Endothelial cell of umbilical vein (primary cell): ENCODE measurements around the gene CRY1. TPM values are rescaled to one million over a fixed set of nuclear protein-coding genes. Genes with fewer than 3 reads are reported as not detected.

ENCODE experiments used
- BruUV-seq: library from RNA; stranded (reverse); fragments of 400-500 nt; replicated peaks from 2 replicates; lab custom pipeline; 2021; lab: Mats Ljungman, UMichigan
- CTCF ChIA-PET: fragments of 300-600, 350-600 bp; sonication (Branson Sonifier 250); formaldehyde crosslinking; loops from one replicate; lab custom pipeline; 2021; ENCODE audit warnings: antibody characterized with exemption, inconsistent platforms; lab: Charles Lee
- POLR2A ChIA-PET: fragments of 300-600, 350-600 bp; sonication (Branson Sonifier 250); formaldehyde crosslinking; loops from one replicate; lab custom pipeline; 2021; ENCODE audit warnings: antibody characterized with exemption, inconsistent platforms; lab: Charles Lee
- DNase-seq: peaks from one replicate; pipeline ENCODE4 v3.0.0-alpha.2; 2011; ENCODE audit warnings: low read depth, low spot score
- FAIRE-seq: peaks from 2 replicates; lab custom pipeline; 2011; peaks lifted over from hg19 to GRCh38; lab: Jason Lieb, UNC
- H2AFZ ChIP-seq: 2 replicates; pipeline ENCODE4 v1.6.0; 2012; ENCODE audit warnings: low read depth, low read length, control low read depth, inconsistent platforms
- H3K27ac ChIP-seq: 2 replicates; pipeline ENCODE4 v1.5.1; 2011; ENCODE audit warnings: low read depth, mild to moderate bottlenecking, control low read depth, low read length, moderate library complexity; ENCODE audit not compliant: insufficient read depth
- H3K27me3 ChIP-seq, 2 experiments: 2 replicates each; pipeline versions ENCODE4 v1.6.0 to v1.6.1; 2011; ENCODE audit warnings: low read length in 2 of 2, mixed read lengths in 1 of 2; ENCODE audit not compliant: control insufficient read depth in 2 of 2, insufficient read depth in 2 of 2
- H3K36me3 ChIP-seq, 2 experiments: 2 replicates in 1 of 2; 3 replicates in 1 of 2; pipeline ENCODE4 v1.5.1; 2011; ENCODE audit warnings: low read length in 2 of 2, mild to moderate bottlenecking in 1 of 2, moderate library complexity in 1 of 2; ENCODE audit not compliant: control insufficient read depth in 2 of 2, insufficient read depth in 2 of 2; ENCODE audit errors: extremely low read depth in 1 of 2
- H3K4me1 ChIP-seq: 3 replicates; pipeline ENCODE4 v1.5.1; 2011; ENCODE audit warnings: mild to moderate bottlenecking, low read length; ENCODE audit not compliant: control insufficient read depth, insufficient read depth; ENCODE audit errors: extremely low read depth
- H3K4me2 ChIP-seq: 2 replicates; pipeline ENCODE4 v1.6.1; 2011; ENCODE audit warnings: low read length, control low read depth, mixed read lengths; ENCODE audit not compliant: insufficient read depth
- H3K4me3 ChIP-seq, 3 experiments: fragments of 200-600 bp in 1 of 3; sonication (generic), shearing (Covaris generic) in 1 of 3; replicated peaks in 1 of 3; 2 replicates each; pipeline ENCODE4 v1.5.1; 2011 to 2016; ENCODE audit warnings: control low read depth in 3 of 3, low read length in 3 of 3, mild to moderate bottlenecking in 2 of 3, inconsistent platforms in 1 of 3, low read depth in 1 of 3, moderate library complexity in 1 of 3; ENCODE audit not compliant: insufficient read depth in 1 of 3
- H3K79me2 ChIP-seq: 2 replicates; pipeline ENCODE4 v1.6.0; 2012; ENCODE audit warnings: low read length, inconsistent platforms; ENCODE audit not compliant: control insufficient read depth, insufficient read depth
- H3K9ac ChIP-seq: replicated peaks from 2 replicates; pipeline ENCODE3; 2011; ENCODE audit warnings: low read length, control low read depth; ENCODE audit not compliant: insufficient read depth; ENCODE audit errors: extremely low read depth
- H3K9me1 ChIP-seq: replicated peaks from 3 replicates; pipeline ENCODE4 v1.6.0; 2011; ENCODE audit warnings: mild to moderate bottlenecking, low read length; ENCODE audit not compliant: control insufficient read depth, insufficient read depth; ENCODE audit errors: extremely low read depth
- H3K9me3 ChIP-seq: replicated peaks from 2 replicates; pipeline ENCODE4 v1.5.1; 2012; ENCODE audit warnings: low read length, inconsistent platforms; ENCODE audit not compliant: control insufficient read depth, insufficient read depth
- H4K20me1 ChIP-seq: replicated peaks from 2 replicates; pipeline ENCODE3; 2011; ENCODE audit warnings: mild to moderate bottlenecking, low read length; ENCODE audit not compliant: control insufficient read depth, insufficient read depth; ENCODE audit errors: extremely low read depth
- CTCF ChIP-seq, 2 donors: IDR thresholded peaks; 1 replicate in 1 of 2; 2 replicates in 1 of 2; pipeline ENCODE4 v1.5.1; 2011; ENCODE audit warnings: low read length in 2 of 2, mild to moderate bottlenecking in 2 of 2, moderate library complexity in 2 of 2, control low read depth in 1 of 2, inconsistent platforms in 1 of 2, low read depth in 1 of 2; ENCODE audit not compliant: insufficient read depth in 1 of 2; ENCODE audit errors: extremely low read depth in 1 of 2
- EZH2 ChIP-seq: IDR thresholded peaks from 2 replicates; pipeline ENCODE4 v1.6.1; 2012; ENCODE audit warnings: borderline replicate concordance, low read depth, mild to moderate bottlenecking, moderate library complexity, low read length, inconsistent platforms; ENCODE audit not compliant: severe bottlenecking
- FOS ChIP-seq: IDR thresholded peaks from 2 replicates; pipeline ENCODE4 v1.6.1; 2011; ENCODE audit warnings: mild to moderate bottlenecking, low read length, moderate library complexity, borderline replicate concordance; ENCODE audit not compliant: insufficient read depth
- GATA2 ChIP-seq: IDR thresholded peaks from 2 replicates; pipeline ENCODE4 v1.7.0; 2011; ENCODE audit warnings: low read depth, mild to moderate bottlenecking, moderate library complexity, mixed read lengths, low read length; ENCODE audit not compliant: insufficient read length, insufficient read depth
- JUN ChIP-seq: IDR thresholded peaks from 2 replicates; pipeline ENCODE4 v1.6.1; 2011; ENCODE audit warnings: borderline replicate concordance, low read depth; ENCODE audit not compliant: insufficient read length, insufficient read depth
- MAX ChIP-seq: IDR thresholded peaks from 2 replicates; pipeline ENCODE4 v1.6.1; 2011; ENCODE audit not compliant: insufficient read depth, insufficient read length
- MYC ChIP-seq: IDR thresholded peaks from one replicate; pipeline ENCODE4 v1.6.1; 2011; ENCODE audit warnings: mild to moderate bottlenecking, low read depth, low read length
- POLR2A ChIP-seq: IDR thresholded peaks from 2 replicates; pipeline ENCODE4 v1.6.1; 2012; ENCODE audit warnings: low read depth, mild to moderate bottlenecking, control low read depth, low read length
- POLR2AphosphoS5 ChIP-seq: IDR thresholded peaks from 2 replicates; pipeline ENCODE4 v1.6.1; 2012; ENCODE audit warnings: low read depth, mild to moderate bottlenecking, control low read depth, low read length, moderate library complexity; ENCODE audit not compliant: insufficient read depth
- dilution Hi-C: fragments of 300-500 bp; cut with MboI; formaldehyde crosslinking; loops from one replicate; pipeline ENCODE4 v1.15.0; 2019; ENCODE audit warnings: low sequenced_read_pairs; ENCODE audit not compliant: extremely low pct_ligation_motif_present
- intact Hi-C: fragments of 100-400 bp; cut with micrococcal nuclease; formaldehyde crosslinking; loops from one replicate; pipeline ENCODE4 v1.10.0; 2022
- polyA plus RNA-seq, 4 experiments: library from polyadenylated mRNA; depleted of rRNA in 3 of 4; stranded (reverse) in 3 of 4; unstranded in 1 of 4; fragments of >200 nt; gene quantifications; 2 replicates each; pipeline versions ENCODE4 v1.2.1 to v1.2.3, GENCODE V29; 2011 to 2012; ENCODE audit warnings: missing spikeins in 1 of 4
- total RNA-seq: library from RNA; stranded (reverse); gene quantifications from 2 replicates; pipeline ENCODE4 v1.2.3, GENCODE V29; 2021

CRY1 gene
- total and polyA plus RNA-seq, 2 donors (not counting 3 experiments of a cell fraction or from before 2014, with no cell fraction given): 11.4 to 21.0 TPM

- BruUV-seq: no TSS peak
- POLR2A ChIA-PET: no interaction called here
- intact Hi-C loops: no loop called here
- Histone ChIP-seq H3K4me3 (no peak overlapping the region), H3K4me2 (no peak overlapping the region), H3K27ac (no peak overlapping the region), H3K36me3 (no peaks in the 10 kb centered on the region), H3K9me3 (no peaks in the 10 kb centered on the region), H4K20me1 (no peaks in the 10 kb centered on the region), H2AFZ (no peak overlapping the region), H3K9ac (no peak overlapping the region), H3K79me2 (peaks cover 42% of the 10 kb centered on the region), H3K27me3 (no peaks in the 10 kb centered on the region), H3K4me1 (peaks cover 13% of the 10 kb centered on the region), H3K9me1 (no peaks in the 10 kb centered on the region)
- no peak for FAIRE-seq
- dilution Hi-C loops: no loop called here
- no peak for DNase-seq
- CTCF ChIA-PET: interaction anchor here (1.0 to 6.4 kb wide), 3 partner anchors 9 to 16 kb away, joined by 3 to 109 read pairs (median 6); no protein-coding TSS in a partner anchor
- TF ChIP-seq GATA2 (no peak), CTCF (IDR thresholded peaks at IDR 0.05; ENCODE audit: extremely low read depth in 1 of 2, insufficient read depth in 1 of 2, low read depth in 1 of 2, low read length in 2 of 2) (no peak), FOS (no peak), MYC (no peak), EZH2 (no peak), POLR2AphosphoS5 (no peak), POLR2A (no peak), MAX (no peak), JUN (no peak)
These were observed 4.4 kb downstream of the CRY1 start for GRCh38 chr12:107088912-107089311.
